H1 (cell line): ENCODE results near the gene GNG14. TPM values are rescaled to one million over a fixed set of nuclear protein-coding genes. Genes with fewer than 3 reads are reported as not detected.

ENCODE experiments used
- CTCF ChIA-PET: fragments of 300-600 bp; sonication (Branson Sonifier 250); formaldehyde crosslinking; loops from one replicate; lab custom pipeline; 2021; ENCODE audit not compliant: partially characterized antibody; lab: Charles Lee
- POLR2A ChIA-PET: fragments of 300-600 bp; sonication (Branson Sonifier 250); formaldehyde crosslinking; loops from one replicate; lab custom pipeline; 2021; ENCODE audit warnings: inconsistent platforms; ENCODE audit not compliant: partially characterized antibody; lab: Charles Lee
- DNase-seq, 2 experiments: peaks; one replicate each; pipeline versions ENCODE4 v3.0.0 to v3.0.0-alpha.2; 2010 to 2022; ENCODE audit warnings: low spot score in 2 of 2, low read depth in 1 of 2, mixed read lengths in 1 of 2
- FAIRE-seq: peaks from 2 replicates; lab custom pipeline; 2011; peaks lifted over from hg19 to GRCh38; lab: Jason Lieb, UNC
- H2AFZ ChIP-seq: 2 replicates; pipeline ENCODE4 v1.8.1; 2012; ENCODE audit warnings: low read length, inconsistent platforms
- H2AK5ac ChIP-seq: 2 replicates; pipeline ENCODE4 v1.6.1; 2013; ENCODE audit warnings: low read depth, low read length
- H2BK120ac ChIP-seq: replicated peaks from 2 replicates; pipeline ENCODE3; 2013; ENCODE audit warnings: low read depth, low read length, inconsistent platforms
- H2BK12ac ChIP-seq: 2 replicates; pipeline ENCODE4 v1.6.1; 2013; ENCODE audit warnings: low read depth, low read length
- H2BK15ac ChIP-seq: 2 replicates; pipeline ENCODE4 v1.6.1; 2013; ENCODE audit warnings: low read length
- H2BK20ac ChIP-seq: 2 replicates; pipeline ENCODE4 v1.6.1; 2013; ENCODE audit warnings: low read length
- H2BK5ac ChIP-seq: 2 replicates; pipeline ENCODE4 v1.6.1; 2013; ENCODE audit warnings: low read depth, low read length
- H3K14ac ChIP-seq: 2 replicates; pipeline ENCODE4 v1.6.1; 2013; ENCODE audit warnings: inconsistent platforms; ENCODE audit not compliant: insufficient read length
- H3K18ac ChIP-seq: 2 replicates; pipeline ENCODE4 v1.6.1; 2013; ENCODE audit warnings: low read length; ENCODE audit errors: extremely low read depth
- H3K23ac ChIP-seq: 2 replicates; pipeline ENCODE4 v1.6.1; 2013; ENCODE audit warnings: inconsistent platforms; ENCODE audit not compliant: insufficient read length
- H3K23me2 ChIP-seq: 2 replicates; pipeline ENCODE4 v1.6.1; 2013; ENCODE audit warnings: low read depth, low read length
- H3K27ac ChIP-seq: 2 replicates; pipeline ENCODE4 v1.6.1; 2011; ENCODE audit warnings: low read depth, low read length, inconsistent platforms
- H3K27me3 ChIP-seq, 4 experiments: replicated peaks in 1 of 4; 1 replicate in 1 of 4; 2 replicates in 3 of 4; pipeline versions ENCODE4 v1.6.1 to v1.8.1; 2011 to 2013; ENCODE audit warnings: low read length in 3 of 4, mild to moderate bottlenecking in 3 of 4, inconsistent platforms in 2 of 4, mixed read lengths in 2 of 4, moderate library complexity in 1 of 4; ENCODE audit not compliant: control insufficient read depth in 3 of 4, insufficient read depth in 3 of 4; ENCODE audit errors: extremely low read depth in 1 of 4
- H3K36me3 ChIP-seq, 4 experiments: 2 replicates each; pipeline versions ENCODE4 v1.6.1 to v1.8.1; 2011 to 2013; ENCODE audit warnings: mild to moderate bottlenecking in 4 of 4, low read length in 3 of 4, moderate library complexity in 2 of 4, control low read depth in 1 of 4, inconsistent platforms in 1 of 4; ENCODE audit not compliant: insufficient read depth in 4 of 4, control insufficient read depth in 2 of 4
- H3K4ac ChIP-seq: replicated peaks from 2 replicates; pipeline ENCODE3; 2013; ENCODE audit warnings: low read length, low read depth, mixed read lengths, inconsistent platforms; ENCODE audit not compliant: insufficient read length
- H3K4me1 ChIP-seq, 4 experiments: replicated peaks in 1 of 4; 1 replicate in 1 of 4; 2 replicates in 3 of 4; pipeline versions ENCODE4 v1.6.1 to v1.8.1; 2011 to 2013; ENCODE audit warnings: low read length in 3 of 4, inconsistent platforms in 2 of 4, mixed read lengths in 1 of 4; ENCODE audit not compliant: insufficient read depth in 4 of 4, control insufficient read depth in 3 of 4
- H3K4me2 ChIP-seq, 2 experiments: 2 replicates each; pipeline versions ENCODE4 v1.6.1 to v1.8.1; 2011 to 2013; ENCODE audit warnings: low read depth in 2 of 2, low read length in 2 of 2, control low read depth in 1 of 2, inconsistent platforms in 1 of 2, mild to moderate bottlenecking in 1 of 2; ENCODE audit not compliant: insufficient read depth in 1 of 2
- H3K4me3 ChIP-seq, 4 experiments: fragments of 200-600, 300-600 bp in 1 of 4; sonication (generic), shearing (Covaris generic), sonication (Bioruptor Twin) in 1 of 4; 2 replicates each; pipeline versions ENCODE4 v1.5.1 to v1.8.1; 2011 to 2016; ENCODE audit warnings: low read length in 4 of 4, low read depth in 3 of 4, control low read depth in 2 of 4, inconsistent platforms in 2 of 4, mild to moderate bottlenecking in 2 of 4, mixed read lengths in 1 of 4, moderate library complexity in 1 of 4; ENCODE audit not compliant: insufficient read depth in 2 of 4; ENCODE audit errors: extremely low read depth in 1 of 4
- H3K56ac ChIP-seq: replicated peaks from 2 replicates; pipeline ENCODE3; 2013; ENCODE audit warnings: low read depth, mild to moderate bottlenecking, mixed read lengths, low read length, inconsistent platforms; ENCODE audit not compliant: insufficient read length
- H3K79me1 ChIP-seq: 2 replicates; pipeline ENCODE4 v1.6.1; 2013; ENCODE audit warnings: low read depth, low read length, control low read depth
- H3K79me2 ChIP-seq, 2 experiments: 2 replicates each; pipeline versions ENCODE4 v1.6.1 to v1.8.1; 2012 to 2013; ENCODE audit warnings: low read length in 2 of 2, mild to moderate bottlenecking in 2 of 2, inconsistent platforms in 1 of 2; ENCODE audit not compliant: insufficient read depth in 2 of 2, control insufficient read depth in 1 of 2
- H3K9ac ChIP-seq, 4 experiments: replicated peaks in 1 of 4; 1 replicate in 1 of 4; 2 replicates in 3 of 4; pipeline versions ENCODE4 v1.6.1 to v1.8.1; 2011 to 2013; ENCODE audit warnings: low read depth in 3 of 4, low read length in 3 of 4, control low read depth in 2 of 4, mild to moderate bottlenecking in 2 of 4, moderate library complexity in 2 of 4, inconsistent platforms in 1 of 4; ENCODE audit errors: extremely low read depth in 1 of 4
- H3K9me3 ChIP-seq, 2 experiments: 2 replicates each; pipeline versions ENCODE4 v1.6.1 to v1.8.1; 2012 to 2013; ENCODE audit warnings: mild to moderate bottlenecking in 2 of 2, moderate library complexity in 2 of 2, control low read depth in 1 of 2, inconsistent platforms in 1 of 2, low read depth in 1 of 2, low read length in 1 of 2, mixed read lengths in 1 of 2; ENCODE audit not compliant: insufficient read depth in 2 of 2
- H4K20me1 ChIP-seq, 2 experiments: replicated peaks in 1 of 2; 2 replicates each; pipeline versions ENCODE3 to v1.8.1; 2011 to 2013; ENCODE audit warnings: inconsistent platforms in 2 of 2, low read length in 2 of 2, mild to moderate bottlenecking in 1 of 2; ENCODE audit not compliant: insufficient read depth in 2 of 2, control insufficient read depth in 1 of 2
- H4K5ac ChIP-seq: 2 replicates; pipeline ENCODE4 v1.6.1; 2013; ENCODE audit warnings: low read length, low read depth, mixed read lengths, inconsistent platforms; ENCODE audit not compliant: insufficient read length
- H4K8ac ChIP-seq: 2 replicates; pipeline ENCODE4 v1.8.0; 2013; ENCODE audit warnings: mild to moderate bottlenecking, moderate library complexity, low read length, inconsistent platforms; ENCODE audit not compliant: insufficient read depth; ENCODE audit errors: extremely low read depth
- H4K91ac ChIP-seq: replicated peaks from 2 replicates; pipeline ENCODE3; 2013; ENCODE audit warnings: low read length, mixed read lengths, inconsistent platforms; ENCODE audit not compliant: insufficient read length
- CTBP2 ChIP-seq: IDR thresholded peaks from 2 replicates; pipeline ENCODE4 v1.7.0; 2011; ENCODE audit warnings: borderline replicate concordance, mild to moderate bottlenecking, moderate library complexity, mixed read lengths, low read length; ENCODE audit not compliant: insufficient read depth, insufficient read length
- EZH2 ChIP-seq: fragments of 200-600 bp; sonication (generic); IDR thresholded peaks from 2 replicates; pipeline ENCODE4 v1.7.1; 2012; ENCODE audit warnings: low read depth, mild to moderate bottlenecking, moderate library complexity, low read length, inconsistent platforms; ENCODE audit not compliant: severe bottlenecking
- GABPA ChIP-seq: IDR thresholded peaks from 2 replicates; pipeline ENCODE4 v1.6.1; 2011; ENCODE audit warnings: mild to moderate bottlenecking, low read length, moderate library complexity, borderline replicate concordance; ENCODE audit not compliant: insufficient read depth
- GTF2F1 ChIP-seq: IDR thresholded peaks from 2 replicates; pipeline ENCODE4 v1.6.1; 2012; ENCODE audit warnings: low read depth, low read length, improper control_type of control experiment, borderline replicate concordance
- KDM1A ChIP-seq: fragments of 200-600, 300-600 bp; sonication (generic); IDR thresholded peaks from 2 replicates; pipeline ENCODE4 v1.7.1; 2016; ENCODE audit warnings: mild to moderate bottlenecking, low read length, borderline replicate concordance
- KDM5A ChIP-seq: fragments of 200-600 bp; IDR thresholded peaks from 2 replicates; pipeline ENCODE4 v1.7.1; 2012; ENCODE audit warnings: mild to moderate bottlenecking, low read length, inconsistent platforms, mixed read lengths
- POLR2A ChIP-seq, 2 experiments: IDR thresholded peaks; 1 replicate in 1 of 2; 2 replicates in 1 of 2; pipeline ENCODE4 v1.6.1; 2011; ENCODE audit warnings: low read depth in 2 of 2, low read length in 2 of 2, mild to moderate bottlenecking in 2 of 2; ENCODE audit errors: control extremely low read depth in 1 of 2
- SIX5 ChIP-seq: IDR thresholded peaks from 2 replicates; pipeline ENCODE4 v1.6.1; 2011; ENCODE audit warnings: mild to moderate bottlenecking, low read depth, low read length
- SP2 ChIP-seq: IDR thresholded peaks from 2 replicates; pipeline ENCODE4 v1.6.1; 2012; ENCODE audit warnings: mild to moderate bottlenecking, low read length, inconsistent platforms
- TEAD4 ChIP-seq: IDR thresholded peaks from 2 replicates; pipeline ENCODE4 v1.6.1; 2012; ENCODE audit warnings: low read depth, low read length, inconsistent platforms, mixed read lengths
- YY1 ChIP-seq: IDR thresholded peaks from 2 replicates; pipeline ENCODE4 v1.6.1; 2011; ENCODE audit warnings: low read depth, mild to moderate bottlenecking, low read length
- WGBS, 2 experiments: shearing (Covaris generic) in 1 of 2; methylation state at CpG; one replicate each; pipeline versions ENCODE4 v1.1.6 to v1.1.7; 2013 to 2015; ENCODE audit warnings: low lambda C conversion rate in 2 of 2, mixed read lengths in 2 of 2, inconsistent platforms in 1 of 2, low coverage in 1 of 2, missing lambda C conversion rate in 1 of 2; ENCODE audit not compliant: insufficient replicate concordance in 2 of 2, insufficient coverage in 1 of 2, insufficient read length in 1 of 2; ENCODE audit errors: extremely low coverage in 1 of 2, missing lambda C conversion rate in 1 of 2; 5-methylcytosine and 5-hydroxymethylcytosine counted together
- polyA plus RNA-seq, 7 experiments: library from polyadenylated mRNA; depleted of rRNA in 3 of 7; stranded (reverse) in 5 of 7; unstranded in 2 of 7; fragments of >200 nt in 5 of 7; fragments of 200-250 nt in 2 of 7; gene quantifications; 1 replicate in 5 of 7; 2 replicates in 1 of 7; 4 replicates in 1 of 7; pipeline versions ENCODE4 v1.2.1 to v1.2.3, GENCODE V29; 2011 to 2013; ENCODE audit warnings: missing spikeins in 2 of 7, mixed read lengths in 2 of 7
- total RNA-seq: library from RNA; stranded (reverse); fragmentation: NEBNext Ultra II Directional; extraction: Animal tissue kit (Norgen Biotek cat#: 25700); gene quantifications from 2 replicates; pipeline ENCODE4 v1.2.1, GENCODE V29; 2021
- TF ChIP-seq, protein P1 (sequence below): IDR thresholded peaks from 2 replicates; pipeline ENCODE4 v1.6.1; 2012; ENCODE audit warnings: inconsistent platforms
- TF ChIP-seq, protein P2 (sequence below): IDR thresholded peaks from 2 replicates; pipeline ENCODE4 v1.6.1; 2011; ENCODE audit warnings: low read depth, mild to moderate bottlenecking, low read length; ENCODE audit not compliant: insufficient read depth

The GNG14 gene
- total and polyA plus RNA-seq, 2 of the 8 experiments (the other 6 are each of a cell fraction or from before 2014, with no cell fraction given), result not detected

- Histone ChIP-seq H4K5ac (no peak overlapping the region), H3K56ac (no peak overlapping the region), H2AFZ (no peak overlapping the region), H2BK12ac (no peak overlapping the region), H2BK120ac (no peak overlapping the region), H3K79me1 (peaks cover 5% of the 10 kb centered on the region; the same call in 1 of the 2 replicates), H2BK20ac (no peak overlapping the region), H3K23me2 (peaks cover 8% of the 10 kb centered on the region), H3K4me2 (no peak overlapping the region; a peak in 1 of 4 replicates), H3K18ac (no peak overlapping the region), H3K4ac (no peak overlapping the region), H3K27me3 (no peaks in the 10 kb centered on the region), H4K20me1 (peaks cover 14 to 20% of the 10 kb centered on the region in 2 experiments), H3K9ac (no peak overlapping the region; a peak in 1 of 7 replicates), H2BK5ac (no peak overlapping the region), H3K4me1 (peaks cover 0 to 6% (median 4%) of the 10 kb centered on the region in 4 experiments; a peak in 5 of 7 replicates), H3K4me3 (no peak overlapping the region), H3K9me3 (no peaks in the 10 kb centered on the region), H3K79me2 (peaks cover 26 to 39% of the 10 kb centered on the region in 2 experiments), H4K8ac (no peak overlapping the region), H3K23ac (no peak overlapping the region), H3K27ac (no peak overlapping the region), H4K91ac (no peak overlapping the region), H3K14ac (no peak overlapping the region), H2BK15ac (no peak overlapping the region), H2AK5ac (no peak overlapping the region), H3K36me3 (peaks cover 10 to 31% (median 15%) of the 10 kb centered on the region in 4 experiments)
- DNase-seq, result no peak
- no peak for FAIRE-seq
- ChIA-PET CTCF (interaction anchor here (0.6 to 10.5 kb wide), 7 partner anchors 14 to 199 kb away, joined by 3 to 87 read pairs (median 3); no protein-coding TSS in a partner anchor), POLR2A (interaction anchor here (0.6 to 14.0 kb wide), 9 partner anchors 8 to 424 kb away, joined by 3 to 258 read pairs (median 4); partner anchors contain the start of genes FBXW9 and TNPO2)
- 98% methylated on average over 23 of the region's 24 CpGs; no CpG with 5 or more reads in 1 of the 2 experiments for WGBS, 2 experiments
- no peak for TF ChIP-seq GABPA
- TF ChIP-seq YY1, result no peak
- no peak for TF ChIP-seq SIX5
- TF ChIP-seq, protein P1, sequence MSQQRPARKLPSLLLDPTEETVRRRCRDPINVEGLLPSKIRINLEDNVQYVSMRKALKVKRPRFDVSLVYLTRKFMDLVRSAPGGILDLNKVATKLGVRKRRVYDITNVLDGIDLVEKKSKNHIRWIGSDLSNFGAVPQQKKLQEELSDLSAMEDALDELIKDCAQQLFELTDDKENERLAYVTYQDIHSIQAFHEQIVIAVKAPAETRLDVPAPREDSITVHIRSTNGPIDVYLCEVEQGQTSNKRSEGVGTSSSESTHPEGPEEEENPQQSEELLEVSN, result no peak
- TF ChIP-seq KDM1A, result no peak
- no peak for TF ChIP-seq SP2
- TF ChIP-seq KDM5A, result no peak
- TF ChIP-seq GTF2F1, result no peak
- no peak for TF ChIP-seq POLR2A (IDR thresholded peaks at IDR 0.05; ENCODE audit: control extremely low read depth in 1 of 2, low read depth in 2 of 2, low read length in 2 of 2)
- no peak for TF ChIP-seq TEAD4
- TF ChIP-seq, protein P2, sequence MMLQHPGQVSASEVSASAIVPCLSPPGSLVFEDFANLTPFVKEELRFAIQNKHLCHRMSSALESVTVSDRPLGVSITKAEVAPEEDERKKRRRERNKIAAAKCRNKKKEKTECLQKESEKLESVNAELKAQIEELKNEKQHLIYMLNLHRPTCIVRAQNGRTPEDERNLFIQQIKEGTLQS, result no peak
- no peak for TF ChIP-seq EZH2
- TF ChIP-seq CTBP2, result no peak
These were observed 43.5 kb downstream of the GNG14 start for GRCh38 chr19:12731337-12731736.
